ENCODE results near the gene C14orf119. TPM values are rescaled to one million over a fixed set of nuclear protein-coding genes. Genes with fewer than 3 reads are reported as not detected.

C14orf119 gene
- total and polyA plus RNA-seq, 9 of the 15 experiments (the other 6 are each of a cell fraction or from before 2014, with no cell fraction given): 36.7 to 251 (median 51.8) TPM

GRCh38 chr14:23112359-23113178, 17.3 kb downstream of the C14orf119 start (continued):
- no peak for TF ChIP-seq BRD9 (IDR thresholded peaks at IDR 0.05; ENCODE audit: low read depth, partially characterized antibody)
- TF ChIP-seq, protein P1, sequence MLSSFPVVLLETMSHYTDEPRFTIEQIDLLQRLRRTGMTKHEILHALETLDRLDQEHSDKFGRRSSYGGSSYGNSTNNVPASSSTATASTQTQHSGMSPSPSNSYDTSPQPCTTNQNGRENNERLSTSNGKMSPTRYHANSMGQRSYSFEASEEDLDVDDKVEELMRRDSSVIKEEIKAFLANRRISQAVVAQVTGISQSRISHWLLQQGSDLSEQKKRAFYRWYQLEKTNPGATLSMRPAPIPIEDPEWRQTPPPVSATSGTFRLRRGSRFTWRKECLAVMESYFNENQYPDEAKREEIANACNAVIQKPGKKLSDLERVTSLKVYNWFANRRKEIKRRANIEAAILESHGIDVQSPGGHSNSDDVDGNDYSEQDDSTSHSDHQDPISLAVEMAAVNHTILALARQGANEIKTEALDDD (IDR thresholded peaks at IDR 0.05): peak; percentile 58
- TF ChIP-seq, protein P2, sequence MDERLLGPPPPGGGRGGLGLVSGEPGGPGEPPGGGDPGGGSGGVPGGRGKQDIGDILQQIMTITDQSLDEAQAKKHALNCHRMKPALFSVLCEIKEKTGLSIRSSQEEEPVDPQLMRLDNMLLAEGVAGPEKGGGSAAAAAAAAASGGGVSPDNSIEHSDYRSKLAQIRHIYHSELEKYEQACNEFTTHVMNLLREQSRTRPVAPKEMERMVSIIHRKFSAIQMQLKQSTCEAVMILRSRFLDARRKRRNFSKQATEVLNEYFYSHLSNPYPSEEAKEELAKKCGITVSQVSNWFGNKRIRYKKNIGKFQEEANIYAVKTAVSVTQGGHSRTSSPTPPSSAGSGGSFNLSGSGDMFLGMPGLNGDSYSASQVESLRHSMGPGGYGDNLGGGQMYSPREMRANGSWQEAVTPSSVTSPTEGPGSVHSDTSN (CRISPR knock-in tag; IDR thresholded peaks at IDR 0.05; ENCODE audit: low read depth): no peak
- TF ChIP-seq, protein P2 (tag; conservative IDR thresholded peaks at IDR 0.05; ENCODE audit: low read depth): peak; percentile 65
- TF ChIP-seq ZNF175 (CRISPR knock-in tag; IDR thresholded peaks at IDR 0.05; ENCODE audit: low read depth): peak; percentile 60; the same call in 1 of the 2 replicates
- TF ChIP-seq ZNF449 (CRISPR knock-in tag; IDR thresholded peaks at IDR 0.05): no peak
- peak; percentile 64; the same call in 1 of the 2 replicates for TF ChIP-seq E2F3 (CRISPR knock-in tag; IDR thresholded peaks at IDR 0.05)
- no peak for TF ChIP-seq NCOA6 (IDR thresholded peaks at IDR 0.05)
- no peak for TF ChIP-seq ZNF224 (CRISPR knock-in tag; IDR thresholded peaks at IDR 0.05)
- TF ChIP-seq, protein P3, sequence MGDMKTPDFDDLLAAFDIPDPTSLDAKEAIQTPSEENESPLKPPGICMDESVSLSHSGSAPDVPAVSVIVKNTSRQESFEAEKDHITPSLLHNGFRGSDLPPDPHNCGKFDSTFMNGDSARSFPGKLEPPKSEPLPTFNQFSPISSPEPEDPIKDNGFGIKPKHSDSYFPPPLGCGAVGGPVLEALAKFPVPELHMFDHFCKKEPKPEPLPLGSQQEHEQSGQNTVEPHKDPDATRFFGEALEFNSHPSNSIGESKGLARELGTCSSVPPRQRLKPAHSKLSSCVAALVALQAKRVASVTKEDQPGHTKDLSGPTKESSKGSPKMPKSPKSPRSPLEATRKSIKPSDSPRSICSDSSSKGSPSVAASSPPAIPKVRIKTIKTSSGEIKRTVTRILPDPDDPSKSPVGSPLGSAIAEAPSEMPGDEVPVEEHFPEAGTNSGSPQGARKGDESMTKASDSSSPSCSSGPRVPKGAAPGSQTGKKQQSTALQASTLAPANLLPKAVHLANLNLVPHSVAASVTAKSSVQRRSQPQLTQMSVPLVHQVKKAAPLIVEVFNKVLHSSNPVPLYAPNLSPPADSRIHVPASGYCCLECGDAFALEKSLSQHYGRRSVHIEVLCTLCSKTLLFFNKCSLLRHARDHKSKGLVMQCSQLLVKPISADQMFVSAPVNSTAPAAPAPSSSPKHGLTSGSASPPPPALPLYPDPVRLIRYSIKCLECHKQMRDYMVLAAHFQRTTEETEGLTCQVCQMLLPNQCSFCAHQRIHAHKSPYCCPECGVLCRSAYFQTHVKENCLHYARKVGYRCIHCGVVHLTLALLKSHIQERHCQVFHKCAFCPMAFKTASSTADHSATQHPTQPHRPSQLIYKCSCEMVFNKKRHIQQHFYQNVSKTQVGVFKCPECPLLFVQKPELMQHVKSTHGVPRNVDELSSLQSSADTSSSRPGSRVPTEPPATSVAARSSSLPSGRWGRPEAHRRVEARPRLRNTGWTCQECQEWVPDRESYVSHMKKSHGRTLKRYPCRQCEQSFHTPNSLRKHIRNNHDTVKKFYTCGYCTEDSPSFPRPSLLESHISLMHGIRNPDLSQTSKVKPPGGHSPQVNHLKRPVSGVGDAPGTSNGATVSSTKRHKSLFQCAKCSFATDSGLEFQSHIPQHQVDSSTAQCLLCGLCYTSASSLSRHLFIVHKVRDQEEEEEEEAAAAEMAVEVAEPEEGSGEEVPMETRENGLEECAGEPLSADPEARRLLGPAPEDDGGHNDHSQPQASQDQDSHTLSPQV (IDR thresholded peaks at IDR 0.05): no peak
- peak; percentile 84 for TF ChIP-seq MTA1 (IDR thresholded peaks at IDR 0.05; ENCODE audit: borderline replicate concordance)
- TF ChIP-seq DPF2 (IDR thresholded peaks at IDR 0.05): peak; percentile 97
- no peak for TF ChIP-seq PRPF4 (IDR thresholded peaks at IDR 0.05; ENCODE audit: insufficient read depth, low read depth, low read length, poor library complexity, severe bottlenecking)
- no peak for TF ChIP-seq ZNF766 (CRISPR knock-in tag; conservative IDR thresholded peaks at IDR 0.05)
- peak; percentile 48 for TF ChIP-seq MAFK (IDR thresholded peaks at IDR 0.05; ENCODE audit: low read length)
- no peak for TF ChIP-seq RBM14 (IDR thresholded peaks at IDR 0.05; ENCODE audit: borderline replicate concordance, insufficient read depth, low read depth, low read length)
- no peak for TF ChIP-seq ZFX (CRISPR knock-in tag; IDR thresholded peaks at IDR 0.05)
- no peak for TF ChIP-seq HSF4 (CRISPR knock-in tag; IDR thresholded peaks at IDR 0.05; ENCODE audit: borderline replicate concordance)

Measured in K562 (cell line).